ENCODE data around the gene HACD3.
A peak's percentile ranks its signal among the peaks of the same experiment; 100 is the strongest.
"Not testable (repeated sequence)": the region's sequence is repeated elsewhere in the genome, so short reads cannot be mapped to it uniquely, and the experiment has no call there.

HACD3 gene, protein sequence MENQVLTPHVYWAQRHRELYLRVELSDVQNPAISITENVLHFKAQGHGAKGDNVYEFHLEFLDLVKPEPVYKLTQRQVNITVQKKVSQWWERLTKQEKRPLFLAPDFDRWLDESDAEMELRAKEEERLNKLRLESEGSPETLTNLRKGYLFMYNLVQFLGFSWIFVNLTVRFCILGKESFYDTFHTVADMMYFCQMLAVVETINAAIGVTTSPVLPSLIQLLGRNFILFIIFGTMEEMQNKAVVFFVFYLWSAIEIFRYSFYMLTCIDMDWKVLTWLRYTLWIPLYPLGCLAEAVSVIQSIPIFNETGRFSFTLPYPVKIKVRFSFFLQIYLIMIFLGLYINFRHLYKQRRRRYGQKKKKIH

DNA sequence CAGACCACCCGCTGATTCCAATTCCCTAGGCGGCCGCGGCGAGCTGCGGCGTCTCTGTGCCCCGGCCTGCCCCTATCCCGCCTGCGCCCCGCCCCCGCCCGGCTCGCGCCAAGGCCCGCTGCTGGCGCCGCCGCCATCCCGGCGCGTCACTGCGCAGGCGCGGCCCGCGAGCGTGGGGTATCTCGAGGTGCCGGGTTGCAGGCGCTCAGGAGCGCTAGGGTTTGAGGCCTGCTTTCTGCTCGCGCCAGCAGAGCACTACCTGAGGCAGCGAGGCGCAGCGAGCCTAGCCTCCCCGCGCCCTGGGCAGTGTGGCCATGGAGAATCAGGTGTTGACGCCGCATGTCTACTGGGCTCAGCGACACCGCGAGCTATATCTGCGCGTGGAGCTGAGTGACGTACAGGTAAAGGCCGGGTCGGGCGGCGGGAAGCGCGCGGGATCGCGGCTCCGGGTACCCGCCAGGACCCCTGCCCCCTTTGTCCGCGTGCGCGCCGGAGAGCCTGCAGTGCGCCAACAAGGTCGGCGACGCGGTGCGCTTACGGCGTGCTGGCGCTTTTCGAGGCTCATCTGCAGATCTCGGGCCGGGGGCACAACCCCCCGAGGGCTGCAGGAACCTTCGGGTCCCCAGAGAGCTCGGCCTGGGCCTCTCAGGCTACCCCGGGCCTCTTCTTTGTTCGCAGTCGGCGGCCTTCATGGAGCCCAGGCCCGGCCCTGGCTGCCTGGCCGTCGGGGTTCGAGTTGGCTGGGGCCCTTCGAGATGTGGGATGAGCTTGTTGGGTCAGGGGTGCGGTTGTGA, at the start of gene HACD3:
HACD3 (plus strand) TSS at position 146 of the 794 bp plus-strand sequence; CDS start at position 315, 169 bp downstream.
- DNase-seq, result peak; percentile 90

GRCh38 chr15:65484876-65485275, 45.4 kb upstream of the HACD3 start:
- DNase-seq, result no peak

DNA sequence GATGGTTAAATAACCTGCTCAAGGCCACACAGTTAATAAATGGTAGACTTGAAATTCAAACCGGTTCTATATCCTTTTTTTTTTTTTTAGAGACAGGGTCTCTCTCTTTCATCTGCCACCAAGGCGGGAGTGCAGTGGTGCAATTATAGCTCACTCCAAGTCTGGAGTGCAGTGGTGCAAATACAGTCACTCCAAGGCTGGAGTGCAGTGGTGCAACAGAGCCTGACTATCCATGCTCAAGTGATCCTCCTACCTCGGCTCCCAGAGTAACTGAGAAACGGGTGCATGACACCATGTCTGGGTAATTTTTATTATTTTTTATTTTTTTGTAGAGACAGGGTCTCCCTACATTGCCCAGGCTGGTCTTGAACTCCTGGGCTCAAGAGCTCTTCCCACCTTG, 36.2 kb upstream of the HACD3 start:
- DNase-seq, result no peak

- DNase-seq, result no peak
Measured at GRCh38 chr15:65509321-65509720, 20.9 kb upstream of the HACD3 start.

GRCh38 chr15:65512189-65512588, 18.1 kb upstream of the HACD3 start:
- DNase-seq, result no peak

GRCh38 chr15:65512807-65513416, 17.4 kb upstream of the HACD3 start:
- no peak for DNase-seq

DNA sequence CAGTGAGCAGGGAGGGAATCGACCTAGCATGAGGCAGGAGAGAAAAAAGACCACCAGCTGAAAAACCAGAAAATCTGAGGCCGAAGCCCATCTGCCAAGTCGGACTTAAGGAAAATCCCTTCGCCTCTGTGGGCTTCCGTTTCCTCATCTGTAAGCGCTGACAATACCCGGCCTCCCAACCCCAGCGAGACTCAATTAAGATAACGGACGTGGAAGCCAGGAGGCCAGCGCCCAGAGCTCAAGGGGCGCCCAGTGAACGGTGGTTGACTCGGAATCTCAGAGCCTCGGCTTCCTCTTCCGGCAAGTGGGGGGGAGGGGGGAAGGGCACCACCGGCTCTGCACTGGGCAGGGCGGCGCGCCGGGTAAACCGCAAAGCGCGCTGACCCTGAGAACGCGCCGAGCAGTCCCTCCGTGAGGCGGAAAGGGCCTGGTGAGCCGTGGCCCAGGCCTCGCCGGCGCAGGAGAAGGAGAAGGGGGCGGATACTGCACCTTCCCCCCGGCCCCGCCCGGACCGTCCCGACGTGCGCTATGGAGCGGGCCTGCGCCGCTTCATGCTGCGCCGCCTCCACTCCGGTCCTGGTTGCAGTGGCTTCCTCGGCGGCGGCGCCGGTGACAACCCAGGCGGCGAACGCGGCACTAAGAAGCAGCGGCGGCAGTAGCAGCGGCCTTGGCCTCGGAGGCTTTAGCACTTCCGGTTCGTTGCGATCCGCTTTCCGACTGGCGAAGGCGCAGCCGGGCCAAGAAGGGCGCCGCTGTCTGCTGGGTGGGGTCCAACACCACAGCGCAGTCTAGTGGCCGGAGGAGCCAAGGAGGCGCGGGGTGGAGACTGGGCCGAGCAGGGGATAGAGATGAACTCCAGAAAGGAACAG, 13.0 kb upstream of the HACD3 start, which contains the start of gene DPP8:
DPP8 (minus strand) TSS at position 693 of the 869 bp plus-strand sequence. CDS start 5,136 bp downstream, outside the sequence.
- peak; percentile 96 for DNase-seq

DNA sequence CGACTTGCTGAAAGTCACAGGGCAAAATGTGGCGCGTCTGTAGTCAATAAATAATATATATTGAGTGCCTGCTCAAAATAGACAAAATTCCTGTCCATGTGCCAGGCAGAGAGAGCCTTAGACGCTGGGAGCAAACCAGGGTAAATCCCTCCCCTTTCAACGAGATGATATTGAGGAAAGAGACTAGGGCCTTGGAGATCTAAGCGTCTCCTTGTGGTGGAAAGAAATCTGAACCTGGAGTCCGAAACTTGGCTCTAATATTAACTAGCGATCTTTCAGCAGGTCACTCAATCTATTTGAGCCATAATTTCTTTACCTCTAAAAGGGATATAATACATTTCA, 12.4 kb upstream of the HACD3 start:
- DNase-seq, result no peak

DNA sequence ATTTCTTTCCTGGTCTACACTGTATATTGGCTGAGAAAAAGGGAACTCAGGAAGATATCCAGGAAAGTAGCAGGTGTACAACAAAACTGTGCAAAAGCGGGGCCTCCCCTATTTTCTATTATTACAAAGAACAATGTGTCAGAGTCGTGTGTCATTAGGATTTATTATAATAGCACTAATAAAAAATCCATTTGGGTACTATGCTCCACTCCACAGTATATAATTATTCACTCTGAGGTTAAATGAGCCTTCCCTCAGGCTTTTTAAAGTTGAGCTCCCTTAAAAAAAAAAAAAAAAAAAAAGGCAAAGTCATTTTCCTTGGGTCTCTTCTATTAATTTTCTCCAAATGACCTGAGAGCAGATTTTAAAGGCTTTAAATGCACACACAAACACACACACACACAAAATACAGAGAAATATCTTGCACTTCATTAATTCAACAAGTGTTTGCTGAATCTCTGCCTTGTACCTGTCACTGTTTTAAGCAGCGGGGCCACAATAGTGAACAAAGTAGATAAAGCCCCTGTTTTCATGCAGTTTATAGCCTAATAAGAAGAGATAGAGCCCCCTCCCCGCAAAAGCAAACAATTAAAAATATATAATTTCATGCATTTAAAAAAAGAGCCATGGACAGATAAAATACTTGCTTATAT, 11.5 kb upstream of the HACD3 start:
- no peak for DNase-seq

GRCh38 chr15:65521350-65521749, 8.9 kb upstream of the HACD3 start:
- no peak for DNase-seq

DNA sequence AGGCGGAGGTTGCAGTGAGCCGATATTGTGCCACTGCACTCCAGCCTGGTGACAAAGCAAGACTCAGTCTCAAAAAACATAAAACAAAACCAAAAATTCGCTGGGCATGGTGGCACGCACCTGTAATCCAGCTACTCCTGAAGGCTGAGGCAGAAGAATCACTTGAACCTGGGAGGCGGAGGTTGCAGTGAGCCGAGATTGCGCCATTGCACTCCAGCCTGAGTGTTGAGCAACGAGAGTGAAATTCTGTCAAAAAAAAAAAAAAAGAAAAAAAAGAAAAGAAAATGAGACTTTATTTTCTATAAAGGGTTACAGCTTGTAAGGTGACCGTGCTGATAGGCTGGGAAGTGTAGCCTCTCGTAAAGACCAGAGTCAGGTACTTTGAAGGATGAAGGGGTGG, 6.0 kb upstream of the HACD3 start:
- DNase-seq, result no peak

GRCh38 chr15:65525622-65526021, 4.6 kb upstream of the HACD3 start:
- no peak for DNase-seq

- DNase-seq, result no peak
Measured at GRCh38 chr15:65528461-65529060, 1.7 kb upstream of the HACD3 start.

DNA sequence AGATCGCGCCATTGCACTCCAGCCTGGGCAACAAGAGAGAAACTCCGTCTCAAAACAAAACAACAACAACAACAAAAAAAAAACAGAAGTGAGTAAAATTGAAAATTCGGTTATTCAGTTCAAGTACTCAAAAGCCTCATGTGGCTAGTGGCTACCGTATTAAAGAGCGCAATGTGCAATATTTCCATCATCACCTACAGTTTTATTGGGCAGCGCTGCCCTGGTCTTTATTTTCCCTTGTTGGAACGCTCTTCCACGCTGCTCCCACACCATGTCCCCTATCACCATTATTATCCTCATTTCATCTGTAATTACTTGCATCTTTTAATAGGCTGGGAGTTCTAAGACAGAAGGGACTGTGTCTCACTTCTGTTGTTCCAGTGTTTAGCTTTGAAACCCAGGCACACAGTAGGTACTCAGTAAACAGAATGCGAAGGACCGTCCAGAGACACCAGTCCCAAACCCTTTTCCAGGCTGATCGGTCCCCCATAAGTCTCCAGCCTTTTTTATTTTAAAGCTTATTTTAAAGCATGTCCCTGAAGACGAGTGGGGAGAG, 423 bp upstream of the HACD3 start:
- DNase-seq, result no peak

GRCh38 chr15:65532738-65533051, 2.4 kb downstream of the HACD3 start:
- no peak for DNase-seq

GRCh38 chr15:65533057-65533756, 2.9 kb downstream of the HACD3 start:
- DNase-seq, result no peak

GRCh38 chr15:65535192-65535591, 4.9 kb downstream of the HACD3 start:
- no peak for DNase-seq

DNA sequence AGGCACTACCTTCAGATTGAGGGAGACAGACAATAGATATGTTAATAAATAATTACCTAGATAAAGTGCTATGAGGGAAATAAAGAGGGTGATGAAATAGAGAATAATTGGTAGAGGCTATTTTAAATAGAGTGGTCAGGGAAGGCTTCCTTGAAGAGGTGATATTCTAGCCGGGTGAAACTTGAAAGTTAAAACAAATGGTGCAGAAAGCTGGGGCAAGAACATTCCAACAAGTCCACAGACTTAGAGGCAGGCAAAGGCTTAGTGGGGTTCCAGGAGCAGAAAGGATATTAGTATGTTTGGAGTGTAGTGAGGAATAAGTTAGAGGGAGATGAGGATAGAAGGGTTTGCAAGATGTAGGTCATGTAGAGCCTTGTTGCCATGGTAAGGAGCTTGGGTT, 10.1 kb downstream of the HACD3 start:
- DNase-seq, result no peak

DNA sequence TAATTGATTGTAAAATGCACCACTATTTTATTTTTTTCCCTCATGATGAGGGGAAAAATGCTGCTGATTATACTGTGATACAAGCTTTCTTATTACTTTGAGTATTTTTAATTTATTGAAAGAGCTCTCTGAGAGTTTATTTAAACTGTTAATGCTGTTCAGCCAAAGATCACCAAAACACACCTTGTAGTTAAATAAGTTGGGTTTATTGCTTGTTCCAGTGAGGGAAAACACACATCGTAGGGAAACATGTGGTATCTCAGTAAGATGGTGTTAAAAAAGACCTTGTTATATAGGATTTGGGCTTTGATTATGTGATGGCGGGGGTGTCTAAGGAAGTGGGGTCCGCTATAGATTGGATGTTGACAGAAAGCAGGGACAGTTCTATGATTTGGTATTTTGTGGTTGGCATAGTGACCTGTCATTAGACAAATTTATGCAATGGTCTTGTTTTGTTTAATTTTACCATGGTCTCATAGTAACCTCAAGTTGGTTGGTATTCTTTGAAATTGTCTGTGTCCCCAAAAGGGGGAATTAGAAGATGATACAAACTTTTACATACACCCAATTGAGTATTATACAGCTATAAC, 11.1 kb downstream of the HACD3 start:
- no peak for DNase-seq

DNA sequence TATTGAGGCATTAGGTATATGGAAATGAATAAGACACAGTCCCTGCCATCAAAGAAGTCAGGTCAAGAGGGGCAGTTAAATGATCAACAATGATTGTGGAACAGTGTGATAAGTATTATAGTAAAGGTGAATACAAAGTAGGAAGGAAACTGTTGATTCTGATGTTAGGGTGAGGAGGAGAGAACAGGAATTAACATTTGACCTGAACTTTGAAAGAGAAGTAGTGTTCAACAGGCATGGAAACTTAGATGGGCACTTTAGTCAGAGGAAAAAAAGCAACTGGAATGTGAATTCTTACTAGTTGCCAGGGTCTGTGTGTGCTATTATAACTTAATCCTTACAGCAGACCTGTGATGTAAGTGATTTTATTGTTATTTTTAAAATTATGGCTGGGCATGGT, 17.6 kb downstream of the HACD3 start:
- DNase-seq, result no peak

DNA sequence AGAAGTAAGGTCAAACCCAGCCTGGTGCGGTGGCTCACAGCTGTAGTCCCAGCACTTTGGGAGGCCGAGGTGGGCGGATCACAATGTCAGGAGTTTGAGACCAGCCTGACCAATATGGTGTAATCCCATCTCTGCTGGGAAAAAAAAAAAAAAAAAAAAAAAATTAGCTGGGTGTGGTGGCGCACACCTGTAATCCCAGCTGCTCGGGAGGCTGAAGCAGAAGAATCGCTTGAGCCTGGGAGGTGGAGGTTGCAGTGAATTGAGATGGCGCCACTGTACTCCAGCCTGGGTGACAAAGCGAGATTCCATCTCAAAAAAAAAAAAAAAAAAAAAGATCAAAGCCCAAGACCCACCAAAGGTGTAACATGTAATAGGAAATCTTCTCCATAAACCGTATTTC, 19.0 kb downstream of the HACD3 start:
- DNase-seq, result not testable (repeated sequence)
